CD4-positive, alpha-beta T cell treated with Interferon alpha-2 for 1 hour (primary cell): ENCODE data around the gene RPRD2.
"Not testable (repeated sequence)": the region's sequence is repeated elsewhere in the genome, so short reads cannot be mapped to it uniquely, and the experiment has no call there.

Experiments
- DNase-seq, 2 donors: peaks; one replicate each; pipeline ENCODE4 v3.0.0-alpha.2; 2020 to 2022

RPRD2 gene

DNA sequence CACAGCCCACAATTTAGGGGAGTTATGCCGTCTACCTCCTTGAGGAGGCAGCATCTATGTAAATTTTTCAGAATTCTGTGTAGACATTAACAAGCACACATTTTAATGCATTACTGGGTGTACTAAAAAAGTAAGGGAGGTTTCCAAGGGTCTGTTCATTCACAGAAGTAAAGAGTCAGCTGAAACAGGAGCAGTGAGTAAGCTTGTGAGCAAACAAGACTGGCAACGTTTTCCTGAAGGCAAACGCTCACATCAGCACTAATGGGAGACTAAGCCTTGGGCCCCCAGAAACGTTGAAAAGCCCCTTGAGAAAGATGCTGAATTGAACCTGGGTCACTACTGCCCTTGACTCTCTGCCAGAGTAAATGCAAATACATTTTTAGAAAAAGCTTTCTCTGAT, 25.7 kb downstream of the RPRD2 start:
- DNase-seq, result no peak

DNA sequence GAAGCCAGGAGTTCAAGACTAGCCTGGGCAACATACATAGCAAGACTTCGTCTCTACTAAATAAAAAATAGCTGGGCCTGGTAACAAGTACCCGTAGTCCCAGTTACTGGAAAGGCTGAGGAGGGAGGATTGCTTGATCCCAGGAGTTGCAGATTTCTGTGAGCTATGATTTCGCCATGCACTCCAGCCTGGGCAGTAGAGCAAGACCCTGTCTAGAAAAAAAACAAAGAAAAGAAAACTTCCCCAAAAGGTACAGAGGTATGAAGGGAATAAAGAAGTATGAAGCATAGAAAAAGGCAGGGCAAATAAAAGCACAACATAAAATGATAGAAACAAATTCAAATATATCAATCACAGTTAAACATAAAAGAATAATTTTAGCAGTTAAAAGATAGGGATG, 28.7 kb downstream of the RPRD2 start:
- DNase-seq, result no peak

DNA sequence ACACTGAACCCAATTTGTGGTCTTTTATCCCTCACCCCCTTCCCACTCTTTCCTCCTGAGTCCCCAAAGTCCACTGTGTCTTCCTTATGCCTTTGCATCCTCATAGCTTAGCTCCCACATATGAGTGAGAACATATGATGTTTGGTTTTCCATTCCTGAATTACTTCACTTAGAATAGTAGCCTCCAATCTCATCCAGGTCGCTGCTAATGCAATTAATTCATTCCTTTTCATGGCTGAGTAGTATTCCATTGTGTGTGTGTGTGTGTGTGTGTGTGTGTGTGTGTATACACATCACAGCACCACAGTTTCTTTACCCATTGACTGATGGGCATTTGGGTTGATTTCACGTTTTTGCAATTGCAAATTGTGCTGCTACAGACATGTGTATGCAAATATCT, 31.2 kb downstream of the RPRD2 start:
- not testable (repeated sequence) for DNase-seq

DNA sequence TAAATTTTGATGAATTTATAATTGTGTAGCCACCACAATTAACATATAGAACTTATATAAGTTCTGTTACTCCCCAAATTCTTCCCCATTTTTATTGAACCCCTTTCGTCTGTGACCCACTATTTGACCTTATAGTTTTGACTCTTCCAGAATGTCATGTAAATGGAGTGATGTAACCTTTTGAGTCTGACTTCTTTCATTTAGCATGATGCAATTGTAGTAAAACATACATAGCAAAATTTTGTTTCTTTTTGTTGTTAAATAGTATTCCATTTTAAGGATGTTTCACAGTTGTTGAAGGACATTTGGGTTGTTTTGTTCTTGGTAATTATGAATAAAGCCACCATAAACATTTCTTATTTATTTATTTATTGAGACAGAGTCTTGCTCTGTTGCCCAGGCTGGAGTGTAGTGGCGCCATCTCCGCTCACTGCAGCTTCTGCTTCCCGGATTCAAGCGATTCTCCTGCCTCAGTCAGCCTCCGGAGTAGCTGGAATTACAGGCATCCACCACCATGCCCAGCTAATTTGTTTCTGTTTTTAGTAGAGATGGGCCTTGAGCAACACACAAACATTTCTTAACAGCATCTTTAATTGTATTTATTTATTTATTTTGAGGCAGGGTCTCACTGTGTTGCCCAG, 33.6 kb downstream of the RPRD2 start:
- no peak for DNase-seq

DNA sequence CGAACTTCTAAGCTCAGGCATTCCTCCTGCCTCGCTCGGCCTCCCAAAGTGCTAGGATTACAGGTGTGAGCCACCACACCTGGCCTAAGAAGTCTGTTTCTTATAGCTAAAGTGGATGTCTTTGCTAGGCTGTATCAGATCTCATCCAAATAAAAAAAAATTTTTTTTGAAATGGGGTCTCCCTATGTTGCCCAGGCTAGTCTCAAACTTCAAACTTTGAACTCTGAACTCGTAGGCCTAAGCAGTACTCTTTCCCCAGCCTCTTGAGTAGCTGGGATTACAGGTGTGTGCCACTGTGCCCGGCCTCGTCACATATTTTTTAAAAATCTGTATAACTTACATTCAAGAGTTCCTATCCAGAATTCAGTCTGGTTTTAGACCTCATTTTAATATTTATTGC, 40.5 kb downstream of the RPRD2 start:
- DNase-seq, result no peak

DNA sequence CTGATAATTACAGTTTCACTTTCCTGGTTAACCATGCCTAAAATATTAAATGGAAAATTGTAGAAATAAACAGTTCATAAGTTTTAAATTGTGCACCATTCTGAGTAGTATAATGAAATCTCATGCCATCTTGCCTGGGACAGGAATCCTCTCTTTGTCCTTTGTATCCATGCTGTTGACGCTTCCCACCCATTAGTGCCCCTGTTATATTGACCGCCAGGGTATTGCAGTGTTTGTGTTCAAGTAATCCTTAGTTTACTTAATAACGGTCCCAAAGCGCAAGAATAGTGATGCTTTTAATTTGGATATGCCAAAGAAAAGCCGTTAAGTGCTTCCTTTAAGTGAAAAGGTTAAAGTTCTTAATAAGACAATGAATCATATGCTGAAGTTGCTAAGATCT, 41.7 kb downstream of the RPRD2 start:
- DNase-seq, result no peak

DNA sequence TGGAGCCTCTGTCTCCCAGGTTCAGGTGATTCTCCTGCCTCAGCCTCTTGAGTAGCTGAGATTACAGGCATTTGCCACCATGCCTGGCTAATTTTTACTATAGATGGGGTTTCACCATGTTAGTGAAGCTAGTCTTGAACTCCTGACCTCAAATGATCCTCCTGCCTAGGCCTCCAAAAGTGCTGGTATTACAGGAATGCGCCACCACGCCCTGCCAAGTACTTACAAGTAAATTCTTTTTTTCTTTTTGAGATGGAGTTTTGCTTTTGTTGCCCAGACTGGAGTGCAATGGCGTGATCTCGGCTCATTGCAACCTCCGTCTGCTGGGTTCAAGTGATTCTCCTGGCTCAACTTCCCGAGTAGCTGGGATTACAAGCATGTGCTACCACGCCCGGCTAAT, 42.5 kb downstream of the RPRD2 start:
- DNase-seq, result no peak

DNA sequence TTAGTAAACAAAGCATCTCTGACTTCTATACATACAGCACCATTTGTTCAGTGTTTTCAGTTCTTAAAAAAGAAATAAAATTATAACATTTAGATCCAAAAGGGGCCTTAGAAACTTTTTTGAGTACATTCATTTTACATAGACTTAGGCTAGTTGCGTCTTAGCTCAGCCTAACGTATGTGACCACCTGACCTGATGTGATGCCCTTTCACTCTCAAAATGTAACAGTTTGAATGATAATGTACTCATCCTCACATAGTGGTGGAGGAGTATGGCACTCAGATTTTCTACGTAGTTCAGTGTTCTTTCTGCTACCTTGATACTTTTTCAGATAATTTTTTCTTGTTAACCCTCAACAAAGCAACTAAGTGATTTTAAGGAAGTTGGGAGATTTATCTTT, 43.4 kb downstream of the RPRD2 start:
- DNase-seq, result no peak

DNA sequence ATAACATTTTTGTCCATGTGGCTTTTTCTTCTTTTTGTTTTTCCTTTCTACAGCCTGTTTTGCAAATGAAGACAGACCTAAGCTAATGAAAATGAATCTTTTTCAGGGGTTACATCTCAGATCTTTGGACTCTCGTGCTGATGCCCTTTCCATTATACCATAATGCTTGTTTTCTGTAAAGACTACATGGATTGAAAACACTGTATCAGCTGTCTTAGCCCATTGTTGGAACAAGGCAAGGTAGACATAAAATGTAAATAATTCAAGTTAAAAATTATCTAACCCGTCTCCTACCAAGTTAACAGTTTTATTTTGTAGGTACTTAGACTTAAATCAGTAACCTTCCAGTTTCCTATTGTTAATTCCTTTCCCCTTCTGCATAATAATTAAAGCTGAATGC, 44.9 kb downstream of the RPRD2 start:
- DNase-seq, result no peak

DNA sequence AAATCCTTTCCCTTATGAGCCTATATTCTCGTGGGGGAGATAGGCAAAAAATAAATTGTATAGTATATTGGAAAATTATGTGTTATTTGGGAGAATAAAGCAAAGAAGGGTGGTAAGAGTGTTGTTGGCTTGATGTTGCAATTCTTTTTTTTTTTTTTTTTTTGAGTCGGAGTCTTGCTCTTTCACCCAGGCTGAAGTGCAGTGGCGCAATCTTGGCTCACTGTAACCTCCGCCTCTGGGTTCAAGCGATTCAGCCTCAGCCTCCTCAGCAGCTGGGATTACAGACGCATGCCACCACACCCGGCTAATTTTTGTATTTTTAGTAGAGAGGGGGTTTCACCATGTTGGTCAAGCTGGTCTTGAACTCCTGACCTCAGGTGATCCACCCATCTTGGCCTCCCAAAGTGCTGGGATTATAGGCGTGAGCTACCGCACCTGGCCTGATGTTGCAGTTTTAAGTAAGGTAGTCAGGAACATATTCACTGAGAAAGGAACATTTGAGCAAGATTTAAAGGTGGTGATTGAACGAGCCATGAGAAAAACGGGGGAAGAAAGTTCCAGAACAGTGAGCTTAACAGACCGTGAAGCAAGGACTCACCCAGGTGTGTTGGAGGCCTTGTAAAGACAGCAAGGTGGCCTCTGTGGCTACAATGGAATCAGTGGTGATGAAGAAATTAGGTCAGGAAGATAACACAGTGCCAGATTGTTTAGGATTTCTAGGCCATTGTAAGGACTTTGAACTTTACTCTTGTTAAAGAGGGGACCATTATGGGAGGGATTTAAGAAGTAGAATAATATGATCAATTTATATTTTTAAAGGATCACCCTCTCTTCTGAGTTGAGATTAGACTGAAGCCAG, 45.8 kb downstream of the RPRD2 start:
- no peak for DNase-seq

DNA sequence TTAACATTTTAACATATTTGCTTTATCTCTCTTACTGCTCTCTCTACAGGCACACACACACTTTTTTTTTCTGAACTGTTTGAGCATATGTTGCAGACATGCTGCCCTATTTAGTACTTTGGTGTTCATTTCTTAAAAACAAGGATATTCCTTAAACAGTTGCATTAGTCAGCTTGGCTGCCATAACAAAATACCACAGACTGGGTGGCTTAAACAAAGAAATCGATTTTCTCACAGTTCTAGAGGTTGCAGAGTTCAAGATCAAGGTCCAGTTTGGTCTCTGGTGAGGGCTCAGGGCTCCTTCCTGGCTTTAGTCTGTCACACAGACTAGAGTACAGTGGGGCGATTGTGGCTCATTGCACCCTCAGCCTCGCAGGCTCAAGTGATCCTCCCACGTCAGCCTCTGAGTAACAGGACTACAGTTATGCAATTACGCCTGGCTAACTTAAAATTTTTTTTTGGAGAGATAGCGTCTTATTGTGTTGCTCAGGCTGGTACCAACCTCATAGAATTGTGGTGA, 46.7 kb downstream of the RPRD2 start:
- no peak for DNase-seq

DNA sequence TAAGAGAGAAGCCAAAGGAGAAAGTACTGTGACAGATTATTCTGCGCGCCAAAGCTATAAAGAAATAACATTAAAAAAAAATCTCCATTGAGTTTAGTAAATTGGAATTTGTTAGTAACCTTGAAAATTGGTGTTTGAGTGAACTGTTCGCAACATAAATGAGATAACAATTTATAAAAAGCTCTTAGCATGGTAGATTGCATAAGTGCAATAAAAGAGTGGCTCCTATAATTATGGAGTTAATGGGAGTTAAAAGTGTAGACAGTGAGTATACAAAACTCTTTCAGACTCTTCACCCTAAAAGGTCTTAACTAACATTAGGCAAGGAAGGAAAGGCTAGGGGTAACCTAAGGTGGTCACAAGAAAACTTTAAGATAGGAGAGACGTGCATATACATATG, 50.6 kb downstream of the RPRD2 start:
- no peak for DNase-seq

DNA sequence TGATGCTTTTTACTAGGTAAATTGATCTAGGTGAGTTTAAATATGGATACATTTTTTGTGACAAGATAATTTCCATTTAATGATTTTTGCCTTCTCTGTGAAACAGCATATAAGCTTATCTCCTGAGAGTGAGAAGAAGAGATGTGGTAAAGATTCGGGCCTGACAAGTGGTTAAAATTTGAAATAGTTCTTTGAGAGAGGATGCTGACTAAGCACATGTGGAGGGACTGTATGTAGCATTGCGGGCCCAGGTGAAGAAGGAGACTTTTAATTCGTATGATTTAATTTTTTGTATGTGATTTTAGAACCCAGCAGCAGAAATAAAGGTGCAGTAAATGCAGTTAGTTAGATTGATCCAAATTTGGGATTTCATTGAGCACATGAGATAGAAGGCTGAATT, 51.9 kb downstream of the RPRD2 start:
- no peak for DNase-seq

DNA sequence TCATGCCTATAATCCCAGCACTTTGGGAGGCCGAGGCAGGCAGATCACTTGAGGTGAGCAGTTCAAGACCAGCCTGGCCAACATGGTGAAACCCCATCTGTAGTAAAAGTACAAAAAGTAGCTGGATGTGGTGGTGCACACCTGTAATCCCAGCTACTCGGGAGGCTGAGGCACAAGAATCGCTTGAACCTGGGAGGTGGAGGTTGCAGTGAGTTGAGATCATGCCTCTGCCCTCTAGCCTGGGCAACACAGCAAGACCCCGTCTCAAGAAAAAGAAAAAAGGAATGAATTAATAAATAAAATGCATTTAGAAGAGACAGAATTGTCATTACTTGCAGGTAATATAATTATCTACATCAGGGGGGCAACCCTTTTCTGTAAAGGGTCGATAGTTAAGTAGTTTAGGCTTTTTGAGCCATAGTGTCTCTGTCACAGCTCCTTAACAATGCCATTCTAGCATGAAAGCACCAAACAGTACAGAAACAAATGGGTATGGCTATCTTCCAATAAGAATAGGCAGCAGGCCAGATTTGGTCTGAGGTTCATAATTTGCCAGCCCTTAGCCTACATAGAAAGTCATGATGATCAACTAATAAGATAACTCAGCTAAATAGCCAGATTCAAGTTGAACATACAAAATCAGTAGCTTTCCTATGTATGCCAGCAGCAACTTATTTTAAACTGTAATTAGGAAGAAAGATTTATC, 56.8 kb downstream of the RPRD2 start:
- no peak for DNase-seq

DNA sequence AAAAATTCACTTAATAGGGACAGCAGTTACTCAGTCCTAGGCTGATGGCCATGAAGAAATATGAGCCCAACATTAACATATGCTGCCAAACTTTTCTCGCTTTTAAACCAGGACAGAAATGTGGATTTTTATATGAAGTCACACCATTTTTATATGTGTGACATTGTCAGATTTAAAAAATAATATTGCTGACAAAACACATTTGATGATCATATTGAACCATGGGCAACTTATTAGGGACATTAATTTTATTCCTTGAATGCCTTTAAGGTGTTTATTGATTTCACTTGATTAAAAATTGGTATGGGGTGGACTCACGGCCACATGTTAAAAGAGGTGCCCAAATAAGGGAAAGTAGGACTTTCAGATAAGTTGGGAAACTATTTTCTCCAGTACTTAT, 58.6 kb downstream of the RPRD2 start:
- DNase-seq, result no peak

DNA sequence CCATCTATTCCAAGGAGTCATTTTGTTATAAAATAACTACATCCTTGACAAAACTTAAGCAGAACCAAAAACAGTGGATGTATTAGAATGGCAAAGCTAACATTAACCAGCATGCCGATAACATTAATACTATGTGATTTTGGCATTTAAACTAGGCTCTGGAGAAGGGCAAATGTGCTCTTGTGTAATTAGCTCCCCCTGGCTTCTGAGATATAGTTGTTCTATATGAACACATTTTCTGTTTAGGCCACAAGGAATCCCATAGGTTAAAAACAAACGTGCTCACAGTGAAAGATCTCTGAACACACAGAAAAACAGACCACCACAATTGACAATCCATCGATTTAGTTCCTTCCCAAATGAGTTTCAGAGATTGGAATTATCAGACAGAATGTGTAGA, 65.9 kb downstream of the RPRD2 start:
- peak in 1 of 2 donors; percentile 34 for DNase-seq

DNA sequence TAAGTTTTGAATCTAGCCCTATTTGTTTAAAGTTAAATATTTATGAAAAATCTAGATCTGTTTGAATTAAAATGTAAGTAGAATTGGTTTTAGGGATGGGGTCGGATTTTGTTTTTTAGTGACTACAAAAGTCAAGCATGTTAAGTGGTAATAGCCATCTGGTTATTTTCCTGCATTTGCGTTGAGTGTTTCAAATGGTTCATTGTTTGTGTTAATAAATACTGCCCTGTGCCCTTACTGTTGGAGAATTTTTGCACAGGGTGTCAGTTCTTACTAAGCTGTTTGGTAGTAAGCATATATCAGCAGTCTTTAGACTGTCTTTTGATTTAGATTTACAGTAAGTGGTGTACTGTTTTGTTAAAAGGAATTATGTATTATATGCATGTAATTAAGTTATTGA, 77.2 kb downstream of the RPRD2 start:
- no peak for DNase-seq

DNA sequence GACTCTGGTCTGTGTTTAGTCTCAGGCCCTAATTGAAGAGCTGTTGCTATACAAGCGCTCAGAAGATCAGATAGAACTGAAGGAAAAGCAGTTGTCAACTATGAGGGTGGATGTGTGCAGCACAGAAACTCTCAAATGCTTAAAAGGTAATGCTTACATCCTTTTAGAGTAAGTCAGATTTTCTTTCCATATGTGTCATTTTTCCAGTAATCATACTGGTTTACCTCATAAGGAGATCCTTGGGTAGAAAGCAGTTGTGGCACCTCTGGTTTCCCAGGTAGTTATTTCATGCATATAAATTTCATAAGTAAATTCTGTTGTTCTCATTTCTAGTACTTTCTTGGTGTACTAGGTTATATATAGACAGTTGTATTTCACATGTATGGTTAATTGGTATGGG, 80.3 kb downstream of the RPRD2 start:
- DNase-seq, result no peak

DNA sequence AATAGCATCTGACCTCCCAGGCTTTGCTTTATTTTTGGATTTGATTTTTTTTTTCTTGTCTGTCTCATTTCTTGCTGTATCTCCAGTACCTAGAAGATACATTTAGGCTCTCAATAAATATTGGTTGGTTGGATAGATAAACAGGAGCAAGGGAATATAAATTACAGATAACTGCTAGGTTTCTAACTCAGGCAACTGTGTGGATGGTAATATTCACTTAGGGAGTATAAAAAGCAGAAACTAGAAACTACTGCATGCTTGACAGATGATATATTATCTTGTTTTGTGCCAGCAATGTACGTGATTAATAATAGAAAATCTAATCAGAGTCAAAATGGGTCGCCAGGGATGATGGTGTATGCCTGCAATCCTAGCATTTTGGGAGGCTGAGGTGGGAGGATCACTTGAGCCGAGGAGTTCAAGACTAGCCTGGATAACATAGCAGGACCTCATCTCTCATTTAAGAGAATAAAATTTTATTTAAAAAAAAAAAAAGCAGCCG, 92.2 kb downstream of the RPRD2 start:
- DNase-seq, result no peak

DNA sequence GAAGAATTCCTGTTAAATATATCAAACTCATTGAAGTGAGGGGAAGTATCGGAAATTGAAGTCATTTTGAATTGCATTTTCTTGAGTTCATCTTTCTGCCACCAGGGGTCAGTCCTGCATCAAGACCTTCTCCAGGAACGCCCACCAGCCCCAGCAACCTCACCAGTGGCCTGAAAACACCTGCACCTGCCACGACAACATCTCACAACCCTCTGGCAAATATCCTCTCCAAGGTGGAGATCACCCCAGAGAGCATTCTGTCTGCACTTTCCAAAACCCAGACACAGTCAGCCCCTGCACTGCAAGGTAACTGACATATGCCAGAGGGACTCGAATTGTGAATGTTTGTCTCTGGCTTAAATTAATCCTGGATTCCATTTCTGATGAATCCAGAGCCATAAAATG, 100.5 kb downstream of the RPRD2 start:
- peak; percentile 64 to 79 for DNase-seq

DNA sequence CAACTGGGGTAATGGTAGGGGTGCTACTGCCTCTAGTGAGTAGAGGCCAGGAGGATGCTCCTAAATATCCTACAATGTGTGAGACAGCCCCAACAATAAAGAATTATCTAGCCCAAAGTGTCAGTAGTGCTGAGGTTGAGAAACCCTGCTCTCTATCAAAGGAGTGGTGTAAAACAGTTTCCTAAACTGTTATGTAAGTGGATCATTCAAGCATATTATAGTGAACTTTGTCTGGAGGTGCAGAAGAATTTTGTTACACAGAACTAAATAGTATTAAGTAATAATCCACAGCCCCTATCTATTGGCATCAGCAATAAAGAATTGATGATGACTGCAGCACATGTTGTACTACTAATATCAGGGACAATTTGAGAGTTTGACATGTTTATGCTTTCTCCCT, 103.0 kb downstream of the RPRD2 start:
- no peak for DNase-seq

DNA sequence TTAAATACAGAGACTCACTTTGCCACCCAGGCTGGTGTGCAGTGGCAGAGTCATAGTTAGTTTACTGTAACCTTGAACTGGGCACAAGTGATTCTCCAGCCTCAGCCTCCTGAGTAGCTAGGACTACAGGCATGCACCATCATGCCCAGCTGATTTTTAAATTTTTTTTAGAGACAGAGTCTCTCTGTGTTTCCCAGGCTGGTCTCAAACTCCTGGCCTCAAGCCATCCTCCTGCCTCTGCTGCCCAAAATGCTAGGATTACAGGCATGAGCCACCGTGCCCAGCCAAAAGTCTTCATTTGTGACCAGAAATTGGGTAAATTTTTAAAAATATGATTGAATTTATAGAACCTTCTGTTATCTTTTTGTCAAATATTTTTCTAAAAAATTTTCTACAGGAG, 105.3 kb downstream of the RPRD2 start:
- DNase-seq, result no peak

DNA sequence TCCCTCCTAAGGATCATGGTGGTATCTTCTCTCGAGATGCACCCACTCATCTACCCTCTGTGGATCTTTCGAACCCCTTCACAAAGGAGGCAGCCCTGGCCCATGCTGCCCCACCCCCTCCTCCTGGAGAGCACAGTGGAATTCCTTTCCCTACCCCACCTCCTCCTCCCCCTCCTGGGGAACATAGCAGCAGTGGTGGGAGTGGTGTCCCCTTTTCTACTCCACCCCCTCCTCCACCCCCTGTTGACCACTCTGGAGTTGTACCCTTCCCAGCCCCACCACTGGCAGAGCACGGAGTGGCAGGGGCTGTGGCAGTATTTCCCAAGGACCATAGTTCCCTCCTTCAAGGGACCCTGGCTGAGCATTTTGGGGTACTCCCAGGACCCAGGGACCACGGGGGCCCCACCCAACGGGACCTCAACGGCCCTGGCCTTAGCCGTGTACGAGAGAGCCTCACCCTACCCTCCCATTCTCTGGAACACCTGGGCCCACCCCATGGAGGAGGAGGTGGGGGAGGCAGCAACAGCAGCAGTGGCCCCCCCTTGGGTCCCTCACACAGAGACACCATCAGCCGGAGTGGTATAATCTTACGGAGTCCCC, 108.8 kb downstream of the RPRD2 start:
- DNase-seq, result no peak
